CD4-positive, alpha-beta T cell (primary cell): Measurements from ENCODE around the gene FBXL16. TPM values are rescaled to one million over a fixed set of nuclear protein-coding genes. Genes with fewer than 3 reads are reported as not detected.

Source experiments
- ATAC-seq: fragments of 200-7000 bp; cut with Tn5 transposase; one replicate; pipeline ENCODE4 v1.10.0; 2022; ENCODE audit warnings: mild to moderate bottlenecking; ENCODE audit not compliant: poor library complexity
- CTCF ChIA-PET: fragments of 350-600 bp; sonication (Branson Sonifier 250); formaldehyde crosslinking; loops from one replicate; lab custom pipeline; 2021; ENCODE audit warnings: antibody characterized with exemption, inconsistent platforms; lab: Charles Lee
- POLR2A ChIA-PET: fragments of 350-600 bp; sonication (Branson Sonifier 250); formaldehyde crosslinking; loops from one replicate; lab custom pipeline; 2021; ENCODE audit warnings: antibody characterized with exemption, inconsistent platforms; lab: Charles Lee
- DNase-seq, 14 experiments: peaks; one replicate each; pipeline ENCODE4 v3.0.0-alpha.2; 2013 to 2020; ENCODE audit warnings: mixed read lengths in 2 of 14
- H3K27ac ChIP-seq, 2 donors: one replicate each; pipeline versions ENCODE4 v1.5.1 to v1.7.0; 2013; ENCODE audit warnings: low read length in 2 of 2, low read depth in 1 of 2, mild to moderate bottlenecking in 1 of 2
- H3K27me3 ChIP-seq, 2 experiments: 1 replicate in 1 of 2; 2 replicates in 1 of 2; pipeline versions ENCODE4 v1.6.1 to v1.7.0; 2013; ENCODE audit warnings: low read length in 2 of 2, control low read depth in 1 of 2, mild to moderate bottlenecking in 1 of 2, moderate library complexity in 1 of 2; ENCODE audit not compliant: insufficient read depth in 2 of 2, control insufficient read depth in 1 of 2
- H3K36me3 ChIP-seq: one replicate; pipeline ENCODE4 v1.6.1; 2013; ENCODE audit warnings: low read length, control low read depth; ENCODE audit not compliant: insufficient read depth
- H3K4me1 ChIP-seq: one replicate; pipeline ENCODE4 v1.6.1; 2013; ENCODE audit warnings: low read length, control low read depth; ENCODE audit not compliant: insufficient read depth
- H3K4me3 ChIP-seq: one replicate; pipeline ENCODE4 v1.5.1; 2013; ENCODE audit warnings: mild to moderate bottlenecking, low read length, moderate library complexity
- H3K9me3 ChIP-seq, 2 experiments: 1 replicate in 1 of 2; 2 replicates in 1 of 2; pipeline versions ENCODE4 v1.6.1 to v1.7.0; 2013; ENCODE audit warnings: low read length in 2 of 2, mild to moderate bottlenecking in 2 of 2, control low read depth in 1 of 2, moderate library complexity in 1 of 2; ENCODE audit not compliant: control insufficient read depth in 1 of 2, insufficient read depth in 1 of 2
- H3K27ac Mint-ChIP-seq: one replicate; pipeline ENCODE4 v1.8.0; 2020; ENCODE audit warnings: mixed read lengths
- H3K27me3 Mint-ChIP-seq: one replicate; pipeline ENCODE4 v1.8.0; 2021; ENCODE audit warnings: mixed read lengths
- H3K36me3 Mint-ChIP-seq: one replicate; pipeline ENCODE4 v1.8.0; 2021; ENCODE audit warnings: low read depth, mixed read lengths
- H3K4me1 Mint-ChIP-seq: one replicate; pipeline ENCODE4 v1.8.0; 2021; ENCODE audit warnings: low read depth, mixed read lengths
- H3K4me3 Mint-ChIP-seq: one replicate; pipeline ENCODE4 v1.8.0; 2020; ENCODE audit warnings: mild to moderate bottlenecking, mixed read lengths
- H3K9me3 Mint-ChIP-seq: one replicate; pipeline ENCODE4 v1.8.0; 2020; ENCODE audit warnings: mixed read lengths
- CTCF ChIP-seq: fragments of 200-600 bp; IDR thresholded peaks from one replicate; pipeline ENCODE4 v1.8.0; 2022; ENCODE audit warnings: antibody characterized with exemption, mild to moderate bottlenecking
- intact Hi-C, 2 experiments: fragments of 100-400 bp; cut with DNase I in 1 of 2; cut with micrococcal nuclease in 1 of 2; formaldehyde crosslinking; loops; one replicate each; pipeline versions ENCODE4 v1.15.1 to v1.9.0; 2023 to 2025; cut with DNase I, micrococcal nuclease
- total RNA-seq, 174 experiments: library from RNA in 2 of 174; stranded (reverse) in 2 of 174; gene quantifications; one replicate each; pipeline ENCODE4 v1.2.3 and lab custom pipeline; 2021 to 2026

FBXL16 gene
- total RNA-seq, 2 experiments from 2014 or later = 11.0 to 11.7 TPM

DNA sequence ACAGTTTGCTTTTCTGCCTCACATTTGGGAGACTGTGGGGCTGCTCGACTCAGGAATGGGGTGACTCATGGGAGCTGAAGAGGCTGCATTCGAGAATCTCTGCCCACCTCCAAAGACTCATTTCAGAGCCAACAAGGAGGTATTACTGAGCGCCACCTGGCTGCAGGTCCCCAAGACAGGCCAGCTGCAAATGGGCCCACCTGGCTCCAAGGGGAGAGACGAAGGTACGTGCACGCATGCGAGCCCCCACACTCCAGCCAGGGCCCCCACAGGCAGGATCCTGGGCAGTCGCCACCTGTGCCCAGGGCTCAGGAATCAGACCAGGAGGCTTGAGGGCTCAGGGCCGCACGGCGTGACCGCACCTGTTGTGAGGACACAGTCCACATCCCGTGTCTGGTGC is 27.3 kb upstream of the FBXL16 start:
- H3K36me3 ChIP-seq = peaks cover 46% of the 10 kb centered on the region
- intact Hi-C loops = no loop called here
- DNase-seq (peak in 1 of 14 experiments; percentile 29), ATAC-seq (no peak)
- Mint-ChIP-seq H3K27me3 (no peaks in the 10 kb centered on the region), H3K36me3 (peaks cover 31% of the 10 kb centered on the region), H3K4me3 (no peak overlapping the region), H3K27ac (no peak overlapping the region), H3K9me3 (no peaks in the 10 kb centered on the region), H3K4me1 (no peaks in the 10 kb centered on the region)
- POLR2A ChIA-PET = interaction anchor here (1.0 kb wide), 1 partner anchor 9 kb away, joined by 3 read pairs; no protein-coding TSS in a partner anchor
- no peaks in the 10 kb centered on the region for H3K9me3 ChIP-seq
- H3K4me1 ChIP-seq = peaks cover 5% of the 10 kb centered on the region
- H3K4me3 ChIP-seq = no peak overlapping the region
- H3K27me3 ChIP-seq = no peaks in the 10 kb centered on the region
- CTCF ChIA-PET = interaction anchor here (0.6 to 1.1 kb wide), 2 partner anchors 11 to 17 kb away, joined by 3 read pairs; no protein-coding TSS in a partner anchor
- no peak overlapping the region for H3K27ac ChIP-seq
- TF ChIP-seq CTCF = no peak

DNA sequence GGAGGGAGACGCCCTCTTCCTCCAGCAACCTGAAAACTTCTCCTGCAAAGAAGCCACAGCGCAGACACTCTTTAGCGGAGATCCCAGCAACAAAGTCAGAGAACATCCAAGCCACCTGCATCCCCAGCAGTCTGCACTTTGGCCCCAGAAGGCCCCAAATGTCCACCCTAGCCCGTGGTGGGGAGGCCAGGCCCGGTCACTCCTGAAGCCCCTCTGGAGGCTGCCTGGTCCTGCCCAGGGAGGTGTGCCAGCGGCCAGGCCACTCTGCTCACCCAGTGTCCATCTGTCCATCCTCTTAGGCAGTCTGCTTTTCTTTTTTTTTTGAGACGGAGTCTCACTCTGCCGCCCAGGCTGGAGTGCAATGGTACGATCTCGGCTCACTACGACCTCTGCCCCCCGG is 26.7 kb upstream of the FBXL16 start:
- ATAC-seq = no peak
- no peak overlapping the region for H3K27ac ChIP-seq
- peaks cover 40% of the 10 kb centered on the region for H3K36me3 ChIP-seq
- Mint-ChIP-seq H3K27me3 (no peaks in the 10 kb centered on the region), H3K36me3 (peaks cover 30% of the 10 kb centered on the region), H3K27ac (no peak overlapping the region), H3K4me3 (no peak overlapping the region), H3K4me1 (no peaks in the 10 kb centered on the region), H3K9me3 (no peaks in the 10 kb centered on the region)
- no peaks in the 10 kb centered on the region for H3K27me3 ChIP-seq
- DNase-seq = peak in 1 of 14 experiments; percentile 5
- intact Hi-C loops = no loop called here
- no peak overlapping the region for H3K4me3 ChIP-seq
- TF ChIP-seq CTCF = no peak
- CTCF ChIA-PET = no interaction called here
- H3K9me3 ChIP-seq = no peaks in the 10 kb centered on the region
- POLR2A ChIA-PET = no interaction called here
- peaks cover 10% of the 10 kb centered on the region for H3K4me1 ChIP-seq

- ATAC-seq (no peak), DNase-seq (no peak)
- CTCF ChIA-PET = interaction anchor here (1.9 kb wide), 1 partner anchor 19 kb away, joined by 5 read pairs; no protein-coding TSS in a partner anchor
- H3K4me3 Mint-ChIP-seq = no peak overlapping the region
- no peaks in the 10 kb centered on the region for H3K9me3 ChIP-seq
- no peak overlapping the region for H3K27ac Mint-ChIP-seq
- peaks cover 22% of the 10 kb centered on the region for H3K4me1 ChIP-seq
- H3K27ac ChIP-seq = no peak overlapping the region
- H3K36me3 Mint-ChIP-seq = peaks cover 20% of the 10 kb centered on the region
- no peaks in the 10 kb centered on the region for H3K27me3 ChIP-seq
- POLR2A ChIA-PET = interaction anchor here (0.8 to 1.0 kb wide), 2 partner anchors 10 to 11 kb away, joined by 3 read pairs; partner anchors contain the start of gene ANTKMT
- H3K36me3 ChIP-seq = peaks cover 26% of the 10 kb centered on the region
- intact Hi-C loops = no loop called here
- H3K4me3 ChIP-seq = no peak overlapping the region
- no peaks in the 10 kb centered on the region for H3K4me1 Mint-ChIP-seq
- no peaks in the 10 kb centered on the region for H3K27me3 Mint-ChIP-seq
- no peak for TF ChIP-seq CTCF
- H3K9me3 Mint-ChIP-seq = no peaks in the 10 kb centered on the region
These were observed 25.3 kb upstream of the FBXL16 start for GRCh38 chr16:730666-731509.
